CD1c-positive myeloid dendritic cell (primary cell): ENCODE measurements around the gene C16orf89.
"Not testable (repeated sequence)": the region's sequence is repeated elsewhere in the genome, so short reads cannot be mapped to it uniquely, and the experiment has no call there.

Source experiments
- DNase-seq: peaks from one replicate; pipeline ENCODE4 v3.0.0-alpha.2; 2016; ENCODE audit errors: extremely low spot score

C16orf89 gene

GRCh38 chr16:5060073-5060641 is 5.6 kb downstream of the C16orf89 start:
- no peak for DNase-seq

GRCh38 chr16:5059386-5060072 is 6.2 kb downstream of the C16orf89 start:
- DNase-seq: no peak

GRCh38 chr16:5058476-5058875 is 7.3 kb downstream of the C16orf89 start:
- DNase-seq: no peak

- DNase-seq: peak; percentile 57
Observed at GRCh38 chr16:5056352-5056751, 9.4 kb downstream of the C16orf89 start.

- DNase-seq: no peak
Observed at GRCh38 chr16:5054876-5055865, 10.6 kb downstream of the C16orf89 start.

- DNase-seq: no peak
Observed at GRCh38 chr16:5046914-5047313, 18.8 kb downstream of the C16orf89 start.

GRCh38 chr16:5045499-5046115 is 20.1 kb downstream of the C16orf89 start:
- DNase-seq: no peak

GRCh38 chr16:5044581-5044980 is 21.2 kb downstream of the C16orf89 start:
- not testable (repeated sequence) for DNase-seq

GRCh38 chr16:5044011-5044540 is 21.7 kb downstream of the C16orf89 start:
- no peak for DNase-seq

- DNase-seq: no peak
Observed at GRCh38 chr16:5042574-5043171, 23.1 kb downstream of the C16orf89 start.

- no peak for DNase-seq
Observed at GRCh38 chr16:5041600-5042133, 24.1 kb downstream of the C16orf89 start.

GRCh38 chr16:5040451-5040850 is 25.3 kb downstream of the C16orf89 start:
- no peak for DNase-seq

- peak; percentile 11 for DNase-seq
Observed at GRCh38 chr16:5036228-5037156, 29.3 kb downstream of the C16orf89 start.

- DNase-seq: no peak
Observed at GRCh38 chr16:5035909-5036227, 29.9 kb downstream of the C16orf89 start.

- no peak for DNase-seq
Observed at GRCh38 chr16:5034167-5034523, 31.6 kb downstream of the C16orf89 start.

GRCh38 chr16:5033256-5034166 is 32.2 kb downstream of the C16orf89 start, which contains the start of gene NAGPA:
NAGPA (minus strand) TSS chr16:5033935; CDS start chr16:5033914, 21 bp downstream.
- peak; percentile 85 for DNase-seq

- DNase-seq: peak; percentile 37
Observed at GRCh38 chr16:5032748-5033167, 33.0 kb downstream of the C16orf89 start.

GRCh38 chr16:5031601-5032000 is 34.2 kb downstream of the C16orf89 start:
- DNase-seq: no peak
